ENCODE results near the gene MDH1B. TPM values are rescaled to one million over a fixed set of nuclear protein-coding genes. Genes with fewer than 3 reads are reported as not detected.

MDH1B gene
- polyA plus RNA-seq, 1 donor from 2014 or later = 11.7 TPM

GRCh38 chr2:206740800-206741199, 24.3 kb downstream of the MDH1B start:
- no peak overlapping the region for H2AFZ ChIP-seq (ENCODE audit: low read depth, low read length)
- no peaks in the 10 kb centered on the region for H3K9me3 ChIP-seq (ENCODE audit: low read length)
- no peaks in the 10 kb centered on the region for H3K36me3 ChIP-seq (ENCODE audit: insufficient read depth, low read length)
- no peaks in the 10 kb centered on the region for H3K79me2 ChIP-seq (replicated peaks; ENCODE audit: insufficient read depth, low read length)
- TF ChIP-seq EZH2 (IDR thresholded peaks at IDR 0.05; ENCODE audit: borderline replicate concordance, insufficient read depth, low read length, poor library complexity, severe bottlenecking) (no peak), RAD21 (conservative IDR thresholded peaks at IDR 0.05) (no peak), TAF1 (IDR thresholded peaks at IDR 0.05; ENCODE audit: low read depth) (no peak), REST (IDR thresholded peaks at IDR 0.05; ENCODE audit: borderline replicate concordance) (no peak), MXI1 (conservative IDR thresholded peaks at IDR 0.05; ENCODE audit: poor library complexity, severe bottlenecking) (no peak)
- TF ChIP-seq, protein P1, sequence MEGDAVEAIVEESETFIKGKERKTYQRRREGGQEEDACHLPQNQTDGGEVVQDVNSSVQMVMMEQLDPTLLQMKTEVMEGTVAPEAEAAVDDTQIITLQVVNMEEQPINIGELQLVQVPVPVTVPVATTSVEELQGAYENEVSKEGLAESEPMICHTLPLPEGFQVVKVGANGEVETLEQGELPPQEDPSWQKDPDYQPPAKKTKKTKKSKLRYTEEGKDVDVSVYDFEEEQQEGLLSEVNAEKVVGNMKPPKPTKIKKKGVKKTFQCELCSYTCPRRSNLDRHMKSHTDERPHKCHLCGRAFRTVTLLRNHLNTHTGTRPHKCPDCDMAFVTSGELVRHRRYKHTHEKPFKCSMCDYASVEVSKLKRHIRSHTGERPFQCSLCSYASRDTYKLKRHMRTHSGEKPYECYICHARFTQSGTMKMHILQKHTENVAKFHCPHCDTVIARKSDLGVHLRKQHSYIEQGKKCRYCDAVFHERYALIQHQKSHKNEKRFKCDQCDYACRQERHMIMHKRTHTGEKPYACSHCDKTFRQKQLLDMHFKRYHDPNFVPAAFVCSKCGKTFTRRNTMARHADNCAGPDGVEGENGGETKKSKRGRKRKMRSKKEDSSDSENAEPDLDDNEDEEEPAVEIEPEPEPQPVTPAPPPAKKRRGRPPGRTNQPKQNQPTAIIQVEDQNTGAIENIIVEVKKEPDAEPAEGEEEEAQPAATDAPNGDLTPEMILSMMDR (IDR thresholded peaks at IDR 0.05; ENCODE audit: poor library complexity, severe bottlenecking) = no peak
- no peaks in the 10 kb centered on the region for H4K20me1 ChIP-seq (ENCODE audit: insufficient read depth)
- no peaks in the 10 kb centered on the region for H3K9me2 ChIP-seq (ENCODE audit: insufficient read depth, low read length)
- no peaks in the 10 kb centered on the region for H3K27me3 ChIP-seq (ENCODE audit: insufficient read depth, low read depth, low read length)
- no peak overlapping the region for H3K9ac ChIP-seq (ENCODE audit: low read length)
- no peak overlapping the region for H3K27ac ChIP-seq (ENCODE audit: low read length)
- H3K4me2 ChIP-seq (ENCODE audit: low read length) = no peak overlapping the region
- no peak overlapping the region for H3K4me3 ChIP-seq (ENCODE audit: low read length)
- no peaks in the 10 kb centered on the region for H3F3A ChIP-seq (ENCODE audit: insufficient read depth, low read length, poor library complexity, severe bottlenecking)

DNA sequence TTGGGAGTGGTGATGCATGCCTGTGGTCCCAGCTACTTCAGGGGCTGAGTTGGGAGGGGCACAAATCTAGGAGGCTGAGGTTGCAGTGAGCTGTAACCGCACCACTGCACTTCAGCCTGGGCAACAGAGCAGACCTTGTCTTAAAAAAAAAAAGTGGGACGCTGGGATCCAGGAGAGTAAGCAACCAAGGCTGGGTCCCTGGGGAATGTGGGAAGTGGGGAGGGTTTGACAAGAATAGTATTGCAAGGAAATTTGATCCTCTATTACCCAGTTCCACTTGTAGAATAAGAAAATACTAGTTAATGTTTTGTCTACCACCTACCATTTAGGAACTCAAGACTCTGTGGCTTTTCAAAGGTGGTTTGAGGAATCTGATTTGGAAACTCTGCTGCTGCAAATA, 25.9 kb downstream of the MDH1B start:
- Histone ChIP-seq H3K9me2 (ENCODE audit: insufficient read depth, low read length) (no peaks in the 10 kb centered on the region), H4K20me1 (ENCODE audit: insufficient read depth) (no peaks in the 10 kb centered on the region), H2AFZ (ENCODE audit: low read depth, low read length) (no peak overlapping the region), H3K9me3 (ENCODE audit: low read length) (no peaks in the 10 kb centered on the region), H3K4me2 (ENCODE audit: low read length) (no peak overlapping the region), H3K9ac (ENCODE audit: low read length) (no peak overlapping the region), H3K36me3 (ENCODE audit: insufficient read depth, low read length) (no peaks in the 10 kb centered on the region), H3K4me3 (ENCODE audit: low read length) (no peak overlapping the region), H3K27me3 (ENCODE audit: insufficient read depth, low read depth, low read length) (no peaks in the 10 kb centered on the region), H3K27ac (ENCODE audit: low read length) (no peak overlapping the region), H3K79me2 (replicated peaks; ENCODE audit: insufficient read depth, low read length) (no peaks in the 10 kb centered on the region), H3F3A (ENCODE audit: insufficient read depth, low read length, poor library complexity, severe bottlenecking) (no peaks in the 10 kb centered on the region)
- TF ChIP-seq EZH2 (IDR thresholded peaks at IDR 0.05; ENCODE audit: borderline replicate concordance, insufficient read depth, low read length, poor library complexity, severe bottlenecking) = no peak
- TF ChIP-seq MXI1 (conservative IDR thresholded peaks at IDR 0.05; ENCODE audit: poor library complexity, severe bottlenecking) = no peak
- no peak for TF ChIP-seq REST (IDR thresholded peaks at IDR 0.05; ENCODE audit: borderline replicate concordance)
- TF ChIP-seq, protein P1 (IDR thresholded peaks at IDR 0.05; ENCODE audit: poor library complexity, severe bottlenecking) = no peak
- TF ChIP-seq RAD21 (conservative IDR thresholded peaks at IDR 0.05) = no peak
- no peak for TF ChIP-seq SMC3 (conservative IDR thresholded peaks at IDR 0.05; ENCODE audit: poor library complexity)
- no peak for TF ChIP-seq TAF1 (IDR thresholded peaks at IDR 0.05; ENCODE audit: low read depth)
- no peak for TF ChIP-seq POLR2AphosphoS5 (IDR thresholded peaks at IDR 0.05)
- TF ChIP-seq EP300 (conservative IDR thresholded peaks at IDR 0.05; ENCODE audit: poor library complexity, severe bottlenecking) = no peak
